Smooth muscle cell (in vitro differentiated cells): ENCODE measurements around the gene TNS1. TPM values are rescaled to one million over a fixed set of nuclear protein-coding genes. Genes with fewer than 3 reads are reported as not detected.

ENCODE experiments used
- DNase-seq: peaks from one replicate; lab custom pipeline; 2025; ENCODE audit not compliant: unreplicated experiment; lab: John Stamatoyannopoulos, UW
- H2AFZ ChIP-seq: fragments of 200-600 bp; sonication (generic); 2 replicates; pipeline ENCODE4 v1.6.0; 2016; ENCODE audit warnings: antibody characterized with exemption, low read depth, mild to moderate bottlenecking
- H3F3A ChIP-seq: fragments of 200-600 bp; sonication (generic); 2 replicates; pipeline ENCODE4 v1.6.0; 2017; ENCODE audit warnings: antibody characterized with exemption, low read depth
- H3K27ac ChIP-seq: fragments of 200-600 bp; sonication (generic); 2 replicates; pipeline ENCODE4 v1.5.1; 2016; ENCODE audit warnings: low read depth, mild to moderate bottlenecking
- H3K27me3 ChIP-seq: fragments of 200-600 bp; sonication (generic); 2 replicates; pipeline ENCODE4 v1.6.1; 2016; ENCODE audit warnings: low read depth, mild to moderate bottlenecking
- H3K36me3 ChIP-seq: fragments of 200-600 bp; sonication (generic); 2 replicates; pipeline ENCODE4 v1.5.1; 2016; ENCODE audit warnings: low read depth
- H3K4me1 ChIP-seq: fragments of 200-600 bp; sonication (generic); 2 replicates; pipeline ENCODE4 v1.5.1; 2016; ENCODE audit warnings: low read depth
- H3K4me2 ChIP-seq: fragments of 200-600 bp; sonication (generic); 2 replicates; pipeline ENCODE4 v1.6.0; 2016; ENCODE audit warnings: mild to moderate bottlenecking
- H3K4me3 ChIP-seq: fragments of 200-600 bp; sonication (generic); 2 replicates; pipeline ENCODE4 v1.5.1; 2016; ENCODE audit warnings: mild to moderate bottlenecking
- H3K79me2 ChIP-seq: fragments of 200-600 bp; sonication (generic); 2 replicates; pipeline ENCODE4 v1.6.0; 2016; ENCODE audit warnings: low read depth, mild to moderate bottlenecking
- H3K9ac ChIP-seq: fragments of 200-600 bp; sonication (generic); 2 replicates; pipeline ENCODE4 v1.6.0; 2016; ENCODE audit warnings: low read depth
- H3K9me3 ChIP-seq: fragments of 200-600 bp; sonication (generic); replicated peaks from 2 replicates; pipeline ENCODE4 v1.5.1; 2016; ENCODE audit warnings: low read depth
- H4K20me1 ChIP-seq: fragments of 200-600 bp; sonication (generic); 2 replicates; pipeline ENCODE4 v1.6.0; 2016; ENCODE audit warnings: low read depth
- WGBS: methylation state at CpG from one replicate; pipeline ENCODE4 v1.1.7; 2016; ENCODE audit warnings: low lambda C conversion rate; 5-methylcytosine and 5-hydroxymethylcytosine counted together
- polyA plus RNA-seq: library from polyadenylated mRNA; unstranded; fragments of >200 nt; fragmentation: Nextera tagmentation; extraction: Ambion mirVana; gene quantifications from 2 replicates; pipeline ENCODE4 v1.2.1, GENCODE V29; 2016
- total RNA-seq: library from RNA; depleted of rRNA; stranded (reverse); fragments of >200 nt; gene quantifications from 2 replicates; pipeline ENCODE4 v1.2.3, GENCODE V29; 2014
- TF ChIP-seq, protein P1 (sequence below): fragments of 200-600 bp; sonication (generic); IDR thresholded peaks from 2 replicates; pipeline ENCODE4 v1.5.1; 2017; ENCODE audit warnings: borderline replicate concordance, mild to moderate bottlenecking, antibody characterized with exemption; ENCODE audit not compliant: insufficient read depth, poor library complexity, severe bottlenecking

TNS1 gene
- total and polyA plus RNA-seq, 2 experiments from 2014 or later, result 52.3 to 61.5 TPM

DNA sequence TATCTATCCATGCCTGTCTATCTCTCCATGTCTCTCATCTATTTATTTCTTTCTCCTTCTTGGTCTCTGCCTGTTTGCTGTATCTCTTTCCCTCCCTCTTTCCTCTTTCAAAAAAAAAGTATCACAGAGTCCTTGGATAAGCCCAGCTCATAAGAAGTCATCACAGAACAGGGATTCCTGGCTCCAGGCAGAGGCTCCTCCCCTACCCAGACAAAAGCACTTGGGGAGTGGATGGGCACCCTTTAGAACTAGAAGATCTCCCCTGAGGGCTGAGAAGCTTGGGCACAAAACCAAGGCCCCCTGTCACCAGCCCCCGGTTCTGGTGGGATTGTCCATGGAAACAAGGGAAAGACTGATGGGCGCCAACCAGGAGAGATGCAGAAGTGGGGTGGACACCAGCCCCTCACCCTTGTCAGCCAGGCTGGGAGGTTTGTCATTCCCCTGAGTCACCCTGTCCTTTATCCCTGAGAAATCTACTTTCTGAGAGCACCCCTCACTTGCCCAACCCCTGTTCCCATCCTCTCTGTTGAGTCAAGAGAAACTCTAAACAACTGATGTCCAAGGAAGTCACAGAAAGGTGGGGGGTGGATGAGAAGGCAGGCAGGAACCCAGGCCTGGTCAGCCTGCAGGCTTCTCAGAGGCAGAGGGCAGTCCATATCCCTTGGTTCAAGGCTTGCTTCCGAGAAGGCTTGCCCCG lies 127.1 kb downstream of the TNS1 start:
- H3F3A ChIP-seq, result peaks cover 12% of the 10 kb centered on the region
- DNase-seq, result no peak
- H2AFZ ChIP-seq, result no peak overlapping the region
- H3K4me3 ChIP-seq, result no peak overlapping the region
- peaks cover 100% of the 10 kb centered on the region for H4K20me1 ChIP-seq
- H3K79me2 ChIP-seq, result no peaks in the 10 kb centered on the region
- no peaks in the 10 kb centered on the region for H3K4me1 ChIP-seq
- H3K36me3 ChIP-seq, result no peaks in the 10 kb centered on the region
- H3K9me3 ChIP-seq, result no peaks in the 10 kb centered on the region
- H3K4me2 ChIP-seq, result peak overlapping the region; percentile 42
- TF ChIP-seq, protein P1, sequence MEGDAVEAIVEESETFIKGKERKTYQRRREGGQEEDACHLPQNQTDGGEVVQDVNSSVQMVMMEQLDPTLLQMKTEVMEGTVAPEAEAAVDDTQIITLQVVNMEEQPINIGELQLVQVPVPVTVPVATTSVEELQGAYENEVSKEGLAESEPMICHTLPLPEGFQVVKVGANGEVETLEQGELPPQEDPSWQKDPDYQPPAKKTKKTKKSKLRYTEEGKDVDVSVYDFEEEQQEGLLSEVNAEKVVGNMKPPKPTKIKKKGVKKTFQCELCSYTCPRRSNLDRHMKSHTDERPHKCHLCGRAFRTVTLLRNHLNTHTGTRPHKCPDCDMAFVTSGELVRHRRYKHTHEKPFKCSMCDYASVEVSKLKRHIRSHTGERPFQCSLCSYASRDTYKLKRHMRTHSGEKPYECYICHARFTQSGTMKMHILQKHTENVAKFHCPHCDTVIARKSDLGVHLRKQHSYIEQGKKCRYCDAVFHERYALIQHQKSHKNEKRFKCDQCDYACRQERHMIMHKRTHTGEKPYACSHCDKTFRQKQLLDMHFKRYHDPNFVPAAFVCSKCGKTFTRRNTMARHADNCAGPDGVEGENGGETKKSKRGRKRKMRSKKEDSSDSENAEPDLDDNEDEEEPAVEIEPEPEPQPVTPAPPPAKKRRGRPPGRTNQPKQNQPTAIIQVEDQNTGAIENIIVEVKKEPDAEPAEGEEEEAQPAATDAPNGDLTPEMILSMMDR, result no peak
- H3K9ac ChIP-seq, result no peak overlapping the region
- H3K27me3 ChIP-seq, result no peaks in the 10 kb centered on the region
- H3K27ac ChIP-seq, result peak overlapping the region; percentile 57
- 94% methylated on average over 4 of the region's 4 CpGs for WGBS

DNA sequence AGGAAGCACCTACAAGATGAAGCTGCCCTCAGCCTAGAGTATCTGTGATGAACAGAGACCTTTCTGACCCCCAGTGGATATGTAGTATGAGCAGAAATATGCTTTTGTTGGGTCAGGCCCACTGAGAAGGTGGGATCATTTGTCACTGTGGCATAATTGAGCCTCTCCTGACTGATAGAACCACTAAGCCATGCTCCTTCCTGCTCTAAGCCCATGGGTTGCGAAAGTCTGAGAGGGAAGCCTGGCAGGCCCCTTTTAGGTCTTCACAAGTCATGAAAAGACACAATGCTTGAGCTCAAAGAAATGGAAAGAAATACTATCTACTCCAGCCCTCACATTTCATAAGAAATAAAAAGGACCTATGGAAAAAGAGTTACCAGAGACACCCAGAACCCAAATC lies 127.7 kb downstream of the TNS1 start:
- Histone ChIP-seq H3F3A (peaks cover 13% of the 10 kb centered on the region), H3K9ac (no peak overlapping the region), H3K4me3 (no peak overlapping the region), H3K9me3 (no peaks in the 10 kb centered on the region), H2AFZ (no peak overlapping the region), H3K79me2 (no peaks in the 10 kb centered on the region), H3K36me3 (no peaks in the 10 kb centered on the region), H3K27me3 (no peaks in the 10 kb centered on the region), H4K20me1 (peaks cover 100% of the 10 kb centered on the region), H3K27ac (peak overlapping the region; percentile 57), H3K4me1 (no peaks in the 10 kb centered on the region), H3K4me2 (peak overlapping the region; percentile 42)
- TF ChIP-seq, protein P1, result no peak
- WGBS, result 69% methylated on average over 1 of the region's 1 CpG
- DNase-seq, result no peak

DNA sequence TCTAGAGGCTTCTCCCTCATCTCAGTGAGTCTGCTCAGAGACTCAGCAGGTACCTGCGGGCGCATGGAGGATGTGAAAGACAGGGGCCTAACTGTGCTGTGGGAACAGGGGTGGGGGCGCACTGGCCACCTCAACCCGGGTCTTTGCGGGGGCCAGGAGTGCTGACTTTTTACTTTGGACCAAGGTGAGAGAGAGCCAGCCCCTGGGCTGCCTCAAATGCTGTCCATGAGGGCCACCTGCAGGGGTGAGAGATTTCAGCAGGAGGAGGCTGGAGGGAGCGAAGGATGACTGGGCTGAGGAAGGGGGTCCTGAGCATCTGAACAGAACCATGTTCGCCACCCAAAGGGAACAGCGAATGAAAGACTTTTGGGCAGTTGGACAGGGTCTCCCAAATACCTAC lies 129.4 kb downstream of the TNS1 start:
- peaks cover 17% of the 10 kb centered on the region for H3F3A ChIP-seq
- no peak overlapping the region for H2AFZ ChIP-seq
- H3K4me3 ChIP-seq, result no peak overlapping the region
- no peak overlapping the region for H3K27ac ChIP-seq
- 91% methylated on average over 8 of the region's 8 CpGs for WGBS
- no peaks in the 10 kb centered on the region for H3K36me3 ChIP-seq
- peaks cover 5% of the 10 kb centered on the region for H3K4me1 ChIP-seq
- no peak overlapping the region for H3K9ac ChIP-seq
- no peaks in the 10 kb centered on the region for H3K9me3 ChIP-seq
- H4K20me1 ChIP-seq, result peaks cover 100% of the 10 kb centered on the region
- no peak for DNase-seq
- no peak overlapping the region for H3K4me2 ChIP-seq
- TF ChIP-seq, protein P1, result no peak
- no peaks in the 10 kb centered on the region for H3K27me3 ChIP-seq
- H3K79me2 ChIP-seq, result no peaks in the 10 kb centered on the region

DNA sequence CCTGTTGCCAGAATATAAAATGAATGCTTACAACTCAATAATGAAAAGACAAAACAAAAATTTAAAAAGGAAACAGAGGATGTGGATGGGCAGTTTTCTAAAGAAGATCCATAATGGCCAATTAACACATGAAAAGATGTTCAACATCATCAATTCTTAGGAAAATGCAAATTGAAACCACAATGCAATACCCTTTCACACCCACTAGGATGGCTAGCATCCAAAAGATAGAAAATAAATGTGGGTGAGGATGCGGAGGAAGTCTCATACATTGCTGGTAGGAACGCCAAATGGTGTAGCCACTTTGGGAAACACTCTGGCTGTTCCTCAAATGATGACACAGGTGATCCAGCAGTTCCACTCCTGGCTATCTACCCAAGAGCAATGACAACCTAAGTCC lies 130.5 kb downstream of the TNS1 start:
- TF ChIP-seq, protein P1, result peak; percentile 28
- WGBS, result 93% methylated on average over 2 of the region's 2 CpGs
- H3K4me2 ChIP-seq, result no peak overlapping the region
- H3K36me3 ChIP-seq, result no peaks in the 10 kb centered on the region
- H3F3A ChIP-seq, result peaks cover 27% of the 10 kb centered on the region
- H3K4me1 ChIP-seq, result peaks cover 5% of the 10 kb centered on the region
- H3K27ac ChIP-seq, result no peak overlapping the region
- H3K9ac ChIP-seq, result no peak overlapping the region
- H2AFZ ChIP-seq, result no peak overlapping the region
- H3K79me2 ChIP-seq, result no peaks in the 10 kb centered on the region
- H3K9me3 ChIP-seq, result no peaks in the 10 kb centered on the region
- H4K20me1 ChIP-seq, result peaks cover 100% of the 10 kb centered on the region
- DNase-seq, result no peak
- H3K4me3 ChIP-seq, result no peak overlapping the region
- H3K27me3 ChIP-seq, result no peaks in the 10 kb centered on the region
